IMR-90 (cell line): ENCODE data around the gene ADCK2. TPM values are rescaled to one million over a fixed set of nuclear protein-coding genes. Genes with fewer than 3 reads are reported as not detected.

Source experiments
- ATAC-seq: fragments of 200-7000 bp; cut with Tn5 transposase; 2 replicates; pipeline ENCODE4 v1.9.1; 2020; ENCODE audit warnings: low read depth, mild to moderate bottlenecking, moderate library complexity
- BruUV-seq: library from RNA; stranded (reverse); fragments of 400-500 nt; replicated peaks from 2 replicates; lab custom pipeline; 2021; lab: Mats Ljungman, UMichigan
- CTCF ChIA-PET: fragments of 300-600 bp; formaldehyde crosslinking; extraction: SDS; loops from one replicate; lab custom pipeline; 2021; ENCODE audit warnings: antibody characterized with exemption; lab: Yijun Ruan, JAX
- POLR2A ChIA-PET: fragments of 300-600 bp; sonication (Branson Sonifier 250); formaldehyde crosslinking; loops from one replicate; lab custom pipeline; 2022; ENCODE audit warnings: antibody characterized with exemption; ENCODE audit not compliant: unreplicated experiment; lab: Charles Lee
- DNase-seq: peaks from one replicate; pipeline ENCODE4 v3.0.0; 2013
- H2AFZ ChIP-seq: replicated peaks from 2 replicates; pipeline ENCODE3; 2013; ENCODE audit warnings: low read length, mild to moderate bottlenecking; ENCODE audit not compliant: poor library complexity
- H2AK5ac ChIP-seq: 2 replicates; pipeline ENCODE4 v1.6.1; 2013; ENCODE audit warnings: low read depth, low read length, inconsistent platforms
- H2AK9ac ChIP-seq: replicated peaks from 2 replicates; pipeline ENCODE3; 2013; ENCODE audit warnings: mild to moderate bottlenecking, low read depth, low read length, moderate library complexity; ENCODE audit not compliant: poor library complexity
- H2BK120ac ChIP-seq: 2 replicates; pipeline ENCODE4 v1.6.1; 2013; ENCODE audit warnings: low read depth, low read length, inconsistent platforms
- H2BK15ac ChIP-seq: 3 replicates; pipeline ENCODE4 v1.6.1; 2013; ENCODE audit warnings: low read depth, low read length, inconsistent platforms
- H2BK20ac ChIP-seq: 2 replicates; pipeline ENCODE4 v1.6.1; 2013; ENCODE audit warnings: low read depth, mild to moderate bottlenecking, inconsistent platforms, low read length, moderate library complexity
- H2BK5ac ChIP-seq: 2 replicates; pipeline ENCODE4 v1.6.1; 2013; ENCODE audit warnings: mild to moderate bottlenecking, low read depth, low read length, inconsistent platforms; ENCODE audit not compliant: poor library complexity, severe bottlenecking
- H3K14ac ChIP-seq: replicated peaks from 2 replicates; pipeline ENCODE4 v1.6.1; 2013; ENCODE audit warnings: low read depth, low read length, inconsistent platforms
- H3K18ac ChIP-seq: 2 replicates; pipeline ENCODE4 v1.6.1; 2013; ENCODE audit warnings: low read depth, low read length, control low read depth
- H3K23ac ChIP-seq: 2 replicates; pipeline ENCODE4 v1.6.1; 2013; ENCODE audit warnings: low read depth, low read length, inconsistent platforms
- H3K27ac ChIP-seq: 2 replicates; pipeline ENCODE4 v1.5.1; 2013; ENCODE audit warnings: mild to moderate bottlenecking, control low read depth, low read length; ENCODE audit not compliant: insufficient read depth
- H3K27me3 ChIP-seq: 2 replicates; pipeline ENCODE4 v1.6.1; 2013; ENCODE audit warnings: low read length; ENCODE audit not compliant: control insufficient read depth, insufficient read depth
- H3K36me3 ChIP-seq: 2 replicates; pipeline ENCODE4 v1.6.1; 2013; ENCODE audit warnings: low read length, mixed read lengths; ENCODE audit not compliant: control insufficient read depth, insufficient read depth
- H3K4ac ChIP-seq: 2 replicates; pipeline ENCODE4 v1.6.1; 2013; ENCODE audit warnings: low read depth, low read length, inconsistent platforms
- H3K4me1 ChIP-seq: 2 replicates; pipeline ENCODE4 v1.6.1; 2013; ENCODE audit warnings: low read length, mixed read lengths; ENCODE audit not compliant: control insufficient read depth, insufficient read depth
- H3K4me2 ChIP-seq: 2 replicates; pipeline ENCODE4 v1.6.1; 2013; ENCODE audit warnings: low read depth, mild to moderate bottlenecking, control low read depth, low read length, moderate library complexity
- H3K4me3 ChIP-seq: 2 replicates; pipeline ENCODE4 v1.5.1; 2013; ENCODE audit warnings: low read depth, mild to moderate bottlenecking, control low read depth, low read length, moderate library complexity; ENCODE audit not compliant: insufficient read depth
- H3K56ac ChIP-seq: 2 replicates; pipeline ENCODE4 v1.6.1; 2013; ENCODE audit warnings: low read length, inconsistent platforms; ENCODE audit not compliant: insufficient read depth; ENCODE audit errors: extremely low read depth
- H3K79me1 ChIP-seq, 2 experiments: 2 replicates each; pipeline ENCODE4 v1.6.1; 2013; ENCODE audit warnings: low read length in 2 of 2, inconsistent platforms in 1 of 2, low read depth in 1 of 2
- H3K9ac ChIP-seq: 2 replicates; pipeline ENCODE4 v1.6.1; 2013; ENCODE audit warnings: low read depth, low read length, control low read depth
- H3K9me1 ChIP-seq: 2 replicates; pipeline ENCODE4 v1.6.1; 2013; ENCODE audit warnings: low read length, inconsistent platforms; ENCODE audit not compliant: insufficient read depth
- H3K9me3 ChIP-seq: 2 replicates; pipeline ENCODE4 v1.6.1; 2013; ENCODE audit warnings: low read length; ENCODE audit not compliant: control insufficient read depth, insufficient read depth
- H4K20me1 ChIP-seq: 2 replicates; pipeline ENCODE4 v1.6.1; 2013; ENCODE audit warnings: low read length, inconsistent platforms; ENCODE audit not compliant: insufficient read depth
- H4K5ac ChIP-seq: 2 replicates; pipeline ENCODE4 v1.6.1; 2013; ENCODE audit warnings: mild to moderate bottlenecking, low read depth, low read length, control low read depth
- H4K8ac ChIP-seq, 2 experiments: 2 replicates each; pipeline ENCODE4 v1.6.1; 2013; ENCODE audit warnings: low read depth in 2 of 2, low read length in 2 of 2, control low read depth in 1 of 2, inconsistent platforms in 1 of 2
- H4K91ac ChIP-seq: 2 replicates; pipeline ENCODE4 v1.6.1; 2013; ENCODE audit warnings: low read depth, low read length, inconsistent platforms; ENCODE audit not compliant: insufficient read depth
- MXI1 ChIP-seq: IDR thresholded peaks from 2 replicates; pipeline ENCODE4 v1.6.1; 2012; ENCODE audit warnings: low read depth, mild to moderate bottlenecking, low read length, moderate library complexity, borderline replicate concordance
- SMC3 ChIP-seq: fragments of 150-350 bp; IDR thresholded peaks from 2 replicates; pipeline ENCODE4 v1.6.1; 2016; ENCODE audit warnings: low read depth, mild to moderate bottlenecking, antibody characterized with exemption, low read length, moderate library complexity
- WGBS, 2 experiments: methylation state at CpG; one replicate each; pipeline versions ENCODE4 v1.1.5 to v1.1.7; 2013; ENCODE audit warnings: missing lambda C conversion rate in 2 of 2; ENCODE audit not compliant: insufficient read length in 1 of 2; ENCODE audit errors: extremely low coverage in 2 of 2; 5-methylcytosine and 5-hydroxymethylcytosine counted together
- dilution Hi-C: fragments of 300-500 bp; cut with HindIII; formaldehyde crosslinking; loops from one replicate; pipeline ENCODE4 v1.14.3; 2018; ENCODE audit warnings: low sequenced_read_pairs; ENCODE audit not compliant: unreplicated experiment
- in situ Hi-C: fragments of 300-500 bp; cut with MboI; formaldehyde crosslinking; loops from 3 replicates; pipeline ENCODE4 v1.14.3; 2019; ENCODE audit warnings: low sequenced_read_pairs, inconsistent platforms, mixed read lengths
- intact Hi-C: fragments of 100-400 bp; cut with micrococcal nuclease; formaldehyde crosslinking; loops from 2 replicates; pipeline ENCODE4 v1.10.0; 2022
- polyA plus RNA-seq, 3 experiments: library from polyadenylated mRNA; depleted of rRNA; stranded (reverse); fragments of >200 nt; gene quantifications; 2 replicates each; pipeline ENCODE4 v1.2.3, GENCODE V29; 2012; ENCODE audit warnings: low replicate concordance in 1 of 3
- total RNA-seq: library from RNA; depleted of rRNA; stranded (reverse); fragments of >200 nt; gene quantifications from 2 replicates; pipeline ENCODE4 v1.2.3, GENCODE V29; 2012

ADCK2 gene
- total and polyA plus RNA-seq, 2 of the 4 experiments (the other 2 are of a cell fraction), result 7.1 to 10.0 TPM

DNA sequence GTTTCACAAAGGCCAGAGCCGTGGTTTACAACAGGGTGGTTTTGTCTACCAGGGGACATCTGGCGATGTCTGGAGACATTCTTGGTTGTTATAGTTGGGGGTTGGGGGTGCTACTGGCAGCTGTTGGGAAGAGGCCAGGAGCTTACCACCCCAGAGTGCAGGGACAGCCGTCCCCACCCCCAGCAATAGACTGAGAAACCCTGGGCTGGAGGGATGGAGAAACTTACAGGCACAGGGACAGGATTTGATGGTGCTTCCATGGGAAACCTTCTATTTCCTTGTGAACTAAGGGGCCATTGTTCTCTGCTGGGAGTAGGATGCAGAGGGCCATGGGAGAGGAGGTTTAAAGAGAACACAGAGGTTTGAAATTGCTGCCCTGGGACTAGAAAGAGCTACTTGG lies 10.9 kb downstream of the ADCK2 start:
- in situ Hi-C loops, result loop anchor here (10.0 kb wide), 1 partner anchor 851 kb away; no protein-coding TSS in a partner anchor

More for the DNA sequence above, 10.9 kb downstream of the ADCK2 start:
- H2BK120ac ChIP-seq, result no peak overlapping the region
- no peak overlapping the region for H4K8ac ChIP-seq
- no peaks in the 10 kb centered on the region for H3K79me1 ChIP-seq
- H3K36me3 ChIP-seq, result peaks cover 9% of the 10 kb centered on the region
- H2AK5ac ChIP-seq, result no peak overlapping the region
- H2BK15ac ChIP-seq, result no peak overlapping the region
- no peak overlapping the region for H2AK9ac ChIP-seq
- WGBS, 2 experiments, result no CpG with 5 or more reads among the region's 3 CpGs
- no peak overlapping the region for H2BK5ac ChIP-seq
- DNase-seq, result no peak
- H3K9me3 ChIP-seq, result no peaks in the 10 kb centered on the region
- dilution Hi-C loops, result no loop called here
- no peaks in the 10 kb centered on the region for H4K20me1 ChIP-seq
- H3K23ac ChIP-seq, result no peak overlapping the region
- no TSS peak for BruUV-seq
- ChIA-PET POLR2A (no interaction called here), CTCF (no interaction called here)
- ATAC-seq, result no peak
- no peak overlapping the region for H3K9ac ChIP-seq
- H3K27ac ChIP-seq, result no peak overlapping the region
- no peak overlapping the region for H3K4ac ChIP-seq
- no peak overlapping the region for H4K5ac ChIP-seq
- no peak overlapping the region for H4K91ac ChIP-seq
- H2BK20ac ChIP-seq, result no peak overlapping the region
- no peak overlapping the region for H3K14ac ChIP-seq
- no peak overlapping the region for H3K4me3 ChIP-seq
- TF ChIP-seq SMC3, result no peak
- no peak for TF ChIP-seq MXI1
- no peak overlapping the region for H3K18ac ChIP-seq
- H2AFZ ChIP-seq, result no peak overlapping the region
- intact Hi-C loops, result no loop called here
- H3K27me3 ChIP-seq, result no peaks in the 10 kb centered on the region
- H3K4me1 ChIP-seq, result no peaks in the 10 kb centered on the region
- no peak overlapping the region for H3K4me2 ChIP-seq
- no peaks in the 10 kb centered on the region for H3K9me1 ChIP-seq
- H3K56ac ChIP-seq, result no peak overlapping the region
